Measurements from ENCODE around the gene SLC34A1. TPM values are rescaled to one million over a fixed set of nuclear protein-coding genes. Genes with fewer than 3 reads are reported as not detected.

The SLC34A1 gene
- total and polyA plus RNA-seq, 2 of the 13 experiments (the other 11 are each of a cell fraction or from before 2014, with no cell fraction given) = 0.03 to 0.20 TPM

DNA sequence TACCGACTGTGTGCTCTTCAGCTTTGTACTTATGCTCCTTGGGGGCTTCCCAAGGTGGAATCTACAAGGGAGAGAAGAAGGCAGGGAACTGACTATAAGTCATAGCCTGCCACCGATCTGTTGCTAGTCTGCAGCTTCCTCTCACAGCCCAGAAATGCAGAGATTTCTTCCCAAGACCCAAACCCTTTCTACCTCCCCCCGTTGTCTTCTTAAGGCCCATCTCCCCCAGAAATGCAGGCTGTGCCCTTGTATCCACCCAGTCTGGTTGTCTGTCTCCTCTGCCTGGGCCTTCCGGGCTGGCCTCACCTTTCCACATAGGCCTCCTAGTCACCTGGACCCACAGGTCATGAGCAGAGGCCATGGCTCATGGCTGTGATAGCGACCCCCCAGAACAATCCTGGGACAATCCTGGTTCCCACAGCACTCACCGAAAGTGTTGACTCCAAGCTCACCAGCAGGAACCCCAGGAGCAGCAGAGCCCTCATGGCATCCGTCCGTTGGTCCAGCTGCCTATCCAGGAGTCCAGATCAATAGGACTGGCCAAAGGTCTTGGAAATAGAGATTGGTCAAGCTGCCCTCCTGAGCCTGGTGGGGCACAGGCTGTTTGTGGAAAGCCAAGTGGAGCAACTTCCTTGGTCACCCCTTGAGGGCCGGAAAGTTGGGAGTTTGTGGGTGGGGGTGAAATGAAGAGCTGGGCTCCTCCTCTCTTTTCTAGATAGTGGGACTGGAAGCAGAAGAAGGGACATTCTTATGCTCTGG lies 25.0 kb downstream of the SLC34A1 start, which contains the start of gene F12 (continued):
- TF ChIP-seq, protein P1, sequence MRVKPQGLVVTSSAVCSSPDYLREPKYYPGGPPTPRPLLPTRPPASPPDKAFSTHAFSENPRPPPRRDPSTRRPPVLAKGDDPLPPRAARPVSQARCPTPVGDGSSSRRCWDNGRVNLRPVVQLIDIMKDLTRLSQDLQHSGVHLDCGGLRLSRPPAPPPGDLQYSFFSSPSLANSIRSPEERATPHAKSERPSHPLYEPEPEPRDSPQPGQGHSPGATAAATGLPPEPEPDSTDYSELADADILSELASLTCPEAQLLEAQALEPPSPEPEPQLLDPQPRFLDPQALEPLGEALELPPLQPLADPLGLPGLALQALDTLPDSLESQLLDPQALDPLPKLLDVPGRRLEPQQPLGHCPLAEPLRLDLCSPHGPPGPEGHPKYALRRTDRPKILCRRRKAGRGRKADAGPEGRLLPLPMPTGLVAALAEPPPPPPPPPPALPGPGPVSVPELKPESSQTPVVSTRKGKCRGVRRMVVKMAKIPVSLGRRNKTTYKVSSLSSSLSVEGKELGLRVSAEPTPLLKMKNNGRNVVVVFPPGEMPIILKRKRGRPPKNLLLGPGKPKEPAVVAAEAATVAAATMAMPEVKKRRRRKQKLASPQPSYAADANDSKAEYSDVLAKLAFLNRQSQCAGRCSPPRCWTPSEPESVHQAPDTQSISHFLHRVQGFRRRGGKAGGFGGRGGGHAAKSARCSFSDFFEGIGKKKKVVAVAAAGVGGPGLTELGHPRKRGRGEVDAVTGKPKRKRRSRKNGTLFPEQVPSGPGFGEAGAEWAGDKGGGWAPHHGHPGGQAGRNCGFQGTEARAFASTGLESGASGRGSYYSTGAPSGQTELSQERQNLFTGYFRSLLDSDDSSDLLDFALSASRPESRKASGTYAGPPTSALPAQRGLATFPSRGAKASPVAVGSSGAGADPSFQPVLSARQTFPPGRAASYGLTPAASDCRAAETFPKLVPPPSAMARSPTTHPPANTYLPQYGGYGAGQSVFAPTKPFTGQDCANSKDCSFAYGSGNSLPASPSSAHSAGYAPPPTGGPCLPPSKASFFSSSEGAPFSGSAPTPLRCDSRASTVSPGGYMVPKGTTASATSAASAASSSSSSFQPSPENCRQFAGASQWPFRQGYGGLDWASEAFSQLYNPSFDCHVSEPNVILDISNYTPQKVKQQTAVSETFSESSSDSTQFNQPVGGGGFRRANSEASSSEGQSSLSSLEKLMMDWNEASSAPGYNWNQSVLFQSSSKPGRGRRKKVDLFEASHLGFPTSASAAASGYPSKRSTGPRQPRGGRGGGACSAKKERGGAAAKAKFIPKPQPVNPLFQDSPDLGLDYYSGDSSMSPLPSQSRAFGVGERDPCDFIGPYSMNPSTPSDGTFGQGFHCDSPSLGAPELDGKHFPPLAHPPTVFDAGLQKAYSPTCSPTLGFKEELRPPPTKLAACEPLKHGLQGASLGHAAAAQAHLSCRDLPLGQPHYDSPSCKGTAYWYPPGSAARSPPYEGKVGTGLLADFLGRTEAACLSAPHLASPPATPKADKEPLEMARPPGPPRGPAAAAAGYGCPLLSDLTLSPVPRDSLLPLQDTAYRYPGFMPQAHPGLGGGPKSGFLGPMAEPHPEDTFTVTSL (CRISPR knock-in tag; IDR thresholded peaks at IDR 0.05; ENCODE audit: borderline replicate concordance) = peak; percentile 38; the same call in 1 of the 2 replicates
- TF ChIP-seq, protein P2, sequence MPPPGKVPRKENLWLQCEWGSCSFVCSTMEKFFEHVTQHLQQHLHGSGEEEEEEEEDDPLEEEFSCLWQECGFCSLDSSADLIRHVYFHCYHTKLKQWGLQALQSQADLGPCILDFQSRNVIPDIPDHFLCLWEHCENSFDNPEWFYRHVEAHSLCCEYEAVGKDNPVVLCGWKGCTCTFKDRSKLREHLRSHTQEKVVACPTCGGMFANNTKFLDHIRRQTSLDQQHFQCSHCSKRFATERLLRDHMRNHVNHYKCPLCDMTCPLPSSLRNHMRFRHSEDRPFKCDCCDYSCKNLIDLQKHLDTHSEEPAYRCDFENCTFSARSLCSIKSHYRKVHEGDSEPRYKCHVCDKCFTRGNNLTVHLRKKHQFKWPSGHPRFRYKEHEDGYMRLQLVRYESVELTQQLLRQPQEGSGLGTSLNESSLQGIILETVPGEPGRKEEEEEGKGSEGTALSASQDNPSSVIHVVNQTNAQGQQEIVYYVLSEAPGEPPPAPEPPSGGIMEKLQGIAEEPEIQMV (CRISPR knock-in tag; IDR thresholded peaks at IDR 0.05; ENCODE audit: low read depth) = 0 out of 2 replicates have a peak, but pooled peaks have one; percentile 38
- TF ChIP-seq MXI1 (IDR thresholded peaks at IDR 0.05; ENCODE audit: borderline replicate concordance, low read depth, low read length) = 0 out of 3 replicates have a peak, but pooled peaks have one; percentile 31
- TF ChIP-seq, protein P3, sequence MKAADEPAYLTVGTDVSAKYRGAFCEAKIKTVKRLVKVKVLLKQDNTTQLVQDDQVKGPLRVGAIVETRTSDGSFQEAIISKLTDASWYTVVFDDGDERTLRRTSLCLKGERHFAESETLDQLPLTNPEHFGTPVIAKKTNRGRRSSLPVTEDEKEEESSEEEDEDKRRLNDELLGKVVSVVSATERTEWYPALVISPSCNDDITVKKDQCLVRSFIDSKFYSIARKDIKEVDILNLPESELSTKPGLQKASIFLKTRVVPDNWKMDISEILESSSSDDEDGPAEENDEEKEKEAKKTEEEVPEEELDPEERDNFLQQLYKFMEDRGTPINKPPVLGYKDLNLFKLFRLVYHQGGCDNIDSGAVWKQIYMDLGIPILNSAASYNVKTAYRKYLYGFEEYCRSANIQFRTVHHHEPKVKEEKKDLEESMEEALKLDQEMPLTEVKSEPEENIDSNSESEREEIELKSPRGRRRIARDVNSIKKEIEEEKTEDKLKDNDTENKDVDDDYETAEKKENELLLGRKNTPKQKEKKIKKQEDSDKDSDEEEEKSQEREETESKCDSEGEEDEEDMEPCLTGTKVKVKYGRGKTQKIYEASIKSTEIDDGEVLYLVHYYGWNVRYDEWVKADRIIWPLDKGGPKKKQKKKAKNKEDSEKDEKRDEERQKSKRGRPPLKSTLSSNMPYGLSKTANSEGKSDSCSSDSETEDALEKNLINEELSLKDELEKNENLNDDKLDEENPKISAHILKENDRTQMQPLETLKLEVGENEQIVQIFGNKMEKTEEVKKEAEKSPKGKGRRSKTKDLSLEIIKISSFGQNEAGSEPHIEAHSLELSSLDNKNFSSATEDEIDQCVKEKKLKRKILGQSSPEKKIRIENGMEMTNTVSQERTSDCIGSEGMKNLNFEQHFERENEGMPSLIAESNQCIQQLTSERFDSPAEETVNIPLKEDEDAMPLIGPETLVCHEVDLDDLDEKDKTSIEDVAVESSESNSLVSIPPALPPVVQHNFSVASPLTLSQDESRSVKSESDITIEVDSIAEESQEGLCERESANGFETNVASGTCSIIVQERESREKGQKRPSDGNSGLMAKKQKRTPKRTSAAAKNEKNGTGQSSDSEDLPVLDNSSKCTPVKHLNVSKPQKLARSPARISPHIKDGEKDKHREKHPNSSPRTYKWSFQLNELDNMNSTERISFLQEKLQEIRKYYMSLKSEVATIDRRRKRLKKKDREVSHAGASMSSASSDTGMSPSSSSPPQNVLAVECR (CRISPR knock-in tag; IDR thresholded peaks at IDR 0.05; ENCODE audit: borderline replicate concordance) = peak; percentile 42; the same call in 1 of the 2 replicates
- 0 out of 2 replicates have a peak, but pooled peaks have one; percentile 15 for TF ChIP-seq IRF2 (CRISPR knock-in tag; IDR thresholded peaks at IDR 0.05)
- TF ChIP-seq SALL1 (CRISPR knock-in tag; IDR thresholded peaks at IDR 0.05) = peak; percentile 87
- no peak for TF ChIP-seq ZNF282 (IDR thresholded peaks at IDR 0.05; ENCODE audit: partially characterized antibody)
- peak; percentile 68 for TF ChIP-seq PITX1 (CRISPR knock-in tag; IDR thresholded peaks at IDR 0.05)
- peak; percentile 47; the same call in 1 of the 2 replicates for TF ChIP-seq TBX2 (CRISPR knock-in tag; IDR thresholded peaks at IDR 0.05; ENCODE audit: borderline replicate concordance)
- TF ChIP-seq SOX6 (IDR thresholded peaks at IDR 0.05) = no peak
- TF ChIP-seq SOX6 (CRISPR knock-in tag; IDR thresholded peaks at IDR 0.05) = peak; percentile 65
- TF ChIP-seq DPF2 (CRISPR knock-in tag; IDR thresholded peaks at IDR 0.05; ENCODE audit: borderline replicate concordance, low read depth) = peak; percentile 70; the same call in 1 of the 2 replicates
- TF ChIP-seq MEIS1 (CRISPR knock-in tag; IDR thresholded peaks at IDR 0.05; ENCODE audit: borderline replicate concordance) = no peak
- 0 out of 2 replicates have a peak, but pooled peaks have one; percentile 17 for TF ChIP-seq FOXA3 (CRISPR knock-in tag; IDR thresholded peaks at IDR 0.05)
- no peak for TF ChIP-seq RFXAP (CRISPR knock-in tag; IDR thresholded peaks at IDR 0.05; ENCODE audit: borderline replicate concordance)
- TF ChIP-seq ZNF260 (CRISPR knock-in tag; IDR thresholded peaks at IDR 0.05; ENCODE audit: borderline replicate concordance, low read depth) = no peak
